ENCODE results near the gene ZNF587B. TPM values are rescaled to one million over a fixed set of nuclear protein-coding genes. Genes with fewer than 3 reads are reported as not detected.
"Not testable (repeated sequence)": the region's sequence is repeated elsewhere in the genome, so short reads cannot be mapped to it uniquely, and the experiment has no call there.

Gene ZNF587B
- total RNA-seq, 1 donor from 2014 or later = 32.0 TPM

DNA sequence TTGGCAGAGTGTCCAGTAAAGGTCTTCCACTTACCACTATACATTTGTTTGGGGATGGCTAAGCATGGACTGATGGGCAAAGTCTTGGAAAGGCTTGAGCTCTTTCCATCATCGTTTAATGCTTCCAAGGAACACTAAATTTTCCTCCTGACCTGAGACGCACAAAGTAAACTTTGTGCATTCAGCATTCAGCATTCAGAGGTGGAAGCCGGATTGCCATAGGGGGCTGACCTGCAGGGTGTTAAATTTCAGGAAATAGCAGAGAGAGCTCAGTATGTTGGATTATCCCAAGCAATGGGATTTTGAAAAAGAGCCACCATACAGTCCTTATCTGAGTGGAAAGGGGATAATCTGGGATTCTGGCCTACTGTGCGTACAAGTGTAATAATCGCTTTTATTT lies 29.4 kb upstream of the ZNF587B start:
- H3K36me3 Mint-ChIP-seq = peaks cover 9% of the 10 kb centered on the region
- no peak for DNase-seq (ENCODE audit: low spot score in 2 of 2, unreplicated experiment in 2 of 2)
- H3K9me3 Mint-ChIP-seq = no peaks in the 10 kb centered on the region
- H3K4me3 Mint-ChIP-seq = no peak overlapping the region
- TF ChIP-seq, protein P1, sequence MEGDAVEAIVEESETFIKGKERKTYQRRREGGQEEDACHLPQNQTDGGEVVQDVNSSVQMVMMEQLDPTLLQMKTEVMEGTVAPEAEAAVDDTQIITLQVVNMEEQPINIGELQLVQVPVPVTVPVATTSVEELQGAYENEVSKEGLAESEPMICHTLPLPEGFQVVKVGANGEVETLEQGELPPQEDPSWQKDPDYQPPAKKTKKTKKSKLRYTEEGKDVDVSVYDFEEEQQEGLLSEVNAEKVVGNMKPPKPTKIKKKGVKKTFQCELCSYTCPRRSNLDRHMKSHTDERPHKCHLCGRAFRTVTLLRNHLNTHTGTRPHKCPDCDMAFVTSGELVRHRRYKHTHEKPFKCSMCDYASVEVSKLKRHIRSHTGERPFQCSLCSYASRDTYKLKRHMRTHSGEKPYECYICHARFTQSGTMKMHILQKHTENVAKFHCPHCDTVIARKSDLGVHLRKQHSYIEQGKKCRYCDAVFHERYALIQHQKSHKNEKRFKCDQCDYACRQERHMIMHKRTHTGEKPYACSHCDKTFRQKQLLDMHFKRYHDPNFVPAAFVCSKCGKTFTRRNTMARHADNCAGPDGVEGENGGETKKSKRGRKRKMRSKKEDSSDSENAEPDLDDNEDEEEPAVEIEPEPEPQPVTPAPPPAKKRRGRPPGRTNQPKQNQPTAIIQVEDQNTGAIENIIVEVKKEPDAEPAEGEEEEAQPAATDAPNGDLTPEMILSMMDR (IDR thresholded peaks at IDR 0.05; ENCODE audit: unreplicated experiment) = no peak
- H3K27ac Mint-ChIP-seq = peak overlapping the region; percentile 86
- H3K4me1 Mint-ChIP-seq = peaks cover 52% of the 10 kb centered on the region
- H3K27me3 Mint-ChIP-seq (ENCODE audit: low read depth) = no peaks in the 10 kb centered on the region

- Mint-ChIP-seq H3K9me3 (no peaks in the 10 kb centered on the region), H3K4me3 (no peak overlapping the region), H3K27me3 (ENCODE audit: low read depth) (no peaks in the 10 kb centered on the region), H3K27ac (peak overlapping the region; percentile 83), H3K36me3 (peaks cover 10% of the 10 kb centered on the region), H3K4me1 (peaks cover 53% of the 10 kb centered on the region)
- TF ChIP-seq, protein P1 (IDR thresholded peaks at IDR 0.05; ENCODE audit: unreplicated experiment) = no peak
- DNase-seq (ENCODE audit: low spot score in 2 of 2, unreplicated experiment in 2 of 2) = no peak
These were observed 27.8 kb upstream of the ZNF587B start for GRCh38 chr19:57802269-57802668.

GRCh38 chr19:57803265-57803593 lies 26.9 kb upstream of the ZNF587B start:
- DNase-seq (ENCODE audit: low spot score in 2 of 2, unreplicated experiment in 2 of 2) = no peak
- Mint-ChIP-seq H3K4me3 (peak overlapping the region; percentile 78), H3K27ac (peak overlapping the region; percentile 96), H3K4me1 (peaks cover 53% of the 10 kb centered on the region), H3K9me3 (no peaks in the 10 kb centered on the region), H3K27me3 (ENCODE audit: low read depth) (no peaks in the 10 kb centered on the region), H3K36me3 (peaks cover 15% of the 10 kb centered on the region)
- TF ChIP-seq, protein P1 (IDR thresholded peaks at IDR 0.05; ENCODE audit: unreplicated experiment) = no peak

- Mint-ChIP-seq H3K36me3 (peaks cover 17% of the 10 kb centered on the region), H3K4me1 (peaks cover 53% of the 10 kb centered on the region), H3K9me3 (no peaks in the 10 kb centered on the region), H3K27me3 (ENCODE audit: low read depth) (no peaks in the 10 kb centered on the region), H3K27ac (peak overlapping the region; percentile 96), H3K4me3 (peak overlapping the region; percentile 78)
- DNase-seq (ENCODE audit: low spot score in 2 of 2, unreplicated experiment in 2 of 2) = peak in 1 of 2 experiments; percentile 62
- TF ChIP-seq, protein P1 (IDR thresholded peaks at IDR 0.05; ENCODE audit: unreplicated experiment) = no peak
These were observed 26.3 kb upstream of the ZNF587B start for GRCh38 chr19:57803594-57804325.

DNA sequence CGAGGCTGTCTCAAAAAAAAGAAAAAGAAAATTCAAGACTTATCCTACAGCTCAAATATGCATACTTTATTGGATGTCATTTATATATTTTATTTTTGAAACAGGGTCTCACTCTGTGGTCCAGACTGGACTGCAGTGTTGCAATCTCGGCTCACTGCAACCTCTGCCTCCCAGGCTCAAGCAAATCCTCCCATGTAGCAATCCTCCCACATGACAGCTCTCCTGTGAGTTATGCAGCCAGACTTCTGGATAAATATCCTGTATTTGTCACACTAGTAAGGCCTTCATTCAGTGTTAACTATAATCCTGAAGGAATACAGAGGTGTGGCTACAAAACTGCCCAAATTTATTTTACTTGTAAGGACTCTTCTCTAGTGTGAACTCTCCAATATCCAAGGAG lies 22.6 kb upstream of the ZNF587B start:
- DNase-seq (ENCODE audit: low spot score in 2 of 2, unreplicated experiment in 2 of 2) = no peak
- no peaks in the 10 kb centered on the region for H3K27me3 Mint-ChIP-seq (ENCODE audit: low read depth)
- H3K27ac Mint-ChIP-seq = no peak overlapping the region
- H3K4me1 Mint-ChIP-seq = peaks cover 50% of the 10 kb centered on the region
- H3K9me3 Mint-ChIP-seq = no peaks in the 10 kb centered on the region
- H3K36me3 Mint-ChIP-seq = peaks cover 21% of the 10 kb centered on the region
- no peak overlapping the region for H3K4me3 Mint-ChIP-seq
- TF ChIP-seq, protein P1 (IDR thresholded peaks at IDR 0.05; ENCODE audit: unreplicated experiment) = no peak

GRCh38 chr19:57810410-57811295 lies 19.4 kb upstream of the ZNF587B start:
- H3K27ac Mint-ChIP-seq = peak overlapping the region; percentile 91
- not testable (repeated sequence) for H3K4me3 Mint-ChIP-seq
- peaks cover 24% of the 10 kb centered on the region for H3K36me3 Mint-ChIP-seq

More at GRCh38 chr19:57810410-57811295, 19.4 kb upstream of the ZNF587B start:
- not testable (repeated sequence) for H3K9me3 Mint-ChIP-seq; H3K27me3 Mint-ChIP-seq (ENCODE audit: low read depth); DNase-seq (ENCODE audit: low spot score in 2 of 2, unreplicated experiment in 2 of 2)
- H3K4me1 Mint-ChIP-seq = peaks cover 52% of the 10 kb centered on the region
